ENCODE results near the gene APP. TPM values are rescaled to one million over a fixed set of nuclear protein-coding genes. Genes with fewer than 3 reads are reported as not detected.

APP gene
- total RNA-seq, 1 donor from 2014 or later: 306 TPM

DNA sequence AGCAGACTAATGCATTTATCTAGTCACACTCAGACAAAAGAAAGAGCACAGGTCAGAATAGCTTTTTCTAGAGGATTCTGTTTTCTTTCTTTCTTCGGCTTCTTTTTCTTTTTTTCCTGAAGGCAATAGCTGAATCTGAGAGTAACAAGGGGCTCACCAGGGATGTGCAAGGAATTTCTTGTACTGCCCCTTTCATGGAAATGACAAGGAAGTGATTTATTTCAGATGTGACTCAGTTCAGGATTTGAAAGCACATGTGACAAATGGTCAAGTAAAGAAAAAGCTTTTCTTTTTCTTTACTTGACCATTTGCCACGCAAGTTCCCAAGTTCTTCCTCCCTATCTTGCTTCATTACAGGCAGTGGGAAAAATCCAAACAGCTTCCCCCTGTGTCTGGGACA is 233.8 kb downstream of the APP start:
- Histone ChIP-seq H2AFZ (replicated peaks) (no peak overlapping the region), H3F3A (ENCODE audit: low read depth) (peaks cover 6% of the 10 kb centered on the region), H3K4me2 (no peak overlapping the region), H3K27ac (no peak overlapping the region), H3K4me1 (no peaks in the 10 kb centered on the region), H3K36me3 (no peaks in the 10 kb centered on the region), H3K9me3 (ENCODE audit: low read depth) (no peaks in the 10 kb centered on the region), H3K4me3 (no peak overlapping the region), H4K20me1 (ENCODE audit: low read depth) (no peaks in the 10 kb centered on the region), H3K27me3 (no peaks in the 10 kb centered on the region), H3K79me2 (ENCODE audit: low read depth) (no peaks in the 10 kb centered on the region), H3K9ac (no peak overlapping the region)
- Mint-ChIP-seq H3K4me3 (no peak overlapping the region), H3K27me3 (ENCODE audit: insufficient read depth, low read depth) (no peaks in the 10 kb centered on the region), H3K9me3 (no peaks in the 10 kb centered on the region), H3K36me3 (peaks cover 24% of the 10 kb centered on the region), H3K4me1 (no peaks in the 10 kb centered on the region), H3K27ac (no peak overlapping the region)
- DNase-seq (ENCODE audit: low spot score): no peak
- TF ChIP-seq, protein P1, sequence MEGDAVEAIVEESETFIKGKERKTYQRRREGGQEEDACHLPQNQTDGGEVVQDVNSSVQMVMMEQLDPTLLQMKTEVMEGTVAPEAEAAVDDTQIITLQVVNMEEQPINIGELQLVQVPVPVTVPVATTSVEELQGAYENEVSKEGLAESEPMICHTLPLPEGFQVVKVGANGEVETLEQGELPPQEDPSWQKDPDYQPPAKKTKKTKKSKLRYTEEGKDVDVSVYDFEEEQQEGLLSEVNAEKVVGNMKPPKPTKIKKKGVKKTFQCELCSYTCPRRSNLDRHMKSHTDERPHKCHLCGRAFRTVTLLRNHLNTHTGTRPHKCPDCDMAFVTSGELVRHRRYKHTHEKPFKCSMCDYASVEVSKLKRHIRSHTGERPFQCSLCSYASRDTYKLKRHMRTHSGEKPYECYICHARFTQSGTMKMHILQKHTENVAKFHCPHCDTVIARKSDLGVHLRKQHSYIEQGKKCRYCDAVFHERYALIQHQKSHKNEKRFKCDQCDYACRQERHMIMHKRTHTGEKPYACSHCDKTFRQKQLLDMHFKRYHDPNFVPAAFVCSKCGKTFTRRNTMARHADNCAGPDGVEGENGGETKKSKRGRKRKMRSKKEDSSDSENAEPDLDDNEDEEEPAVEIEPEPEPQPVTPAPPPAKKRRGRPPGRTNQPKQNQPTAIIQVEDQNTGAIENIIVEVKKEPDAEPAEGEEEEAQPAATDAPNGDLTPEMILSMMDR (IDR thresholded peaks at IDR 0.05): no peak
- TF ChIP-seq EZH2 (IDR thresholded peaks at IDR 0.05) (no peak), EZH2phosphoT487 (IDR thresholded peaks at IDR 0.05) (no peak)

DNA sequence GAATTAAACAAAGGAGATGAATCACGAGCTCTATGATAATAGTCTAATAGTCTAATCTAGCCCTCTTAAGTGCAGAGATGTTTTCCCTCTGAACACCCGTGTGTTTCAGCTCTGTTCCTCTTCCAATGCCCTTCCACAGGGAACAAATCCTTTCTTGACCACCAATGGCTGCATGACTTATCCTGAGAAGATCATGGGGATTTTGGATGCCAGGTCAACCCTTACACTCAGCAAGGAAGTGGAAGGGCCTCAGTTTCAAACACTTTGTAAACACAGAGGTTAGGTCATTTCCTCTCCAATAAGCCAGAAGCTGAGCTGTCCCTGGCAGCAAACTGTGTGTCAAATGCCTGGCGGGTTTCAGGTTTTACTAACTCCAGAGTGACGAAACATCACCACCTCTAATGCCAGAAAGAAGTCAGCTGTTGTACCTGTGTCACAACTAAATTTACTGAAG is 235.8 kb downstream of the APP start:
- H3K9me3 Mint-ChIP-seq: no peaks in the 10 kb centered on the region
- H3K9ac ChIP-seq: no peak overlapping the region
- H3F3A ChIP-seq (ENCODE audit: low read depth): peaks cover 6% of the 10 kb centered on the region
- H3K27ac ChIP-seq: no peak overlapping the region
- no peaks in the 10 kb centered on the region for H3K27me3 Mint-ChIP-seq (ENCODE audit: insufficient read depth, low read depth)
- H3K27ac Mint-ChIP-seq: no peak overlapping the region
- H3K36me3 ChIP-seq: no peaks in the 10 kb centered on the region
- no peaks in the 10 kb centered on the region for H4K20me1 ChIP-seq (ENCODE audit: low read depth)
- peaks cover 20% of the 10 kb centered on the region for H3K36me3 Mint-ChIP-seq
- no peak overlapping the region for H2AFZ ChIP-seq (replicated peaks)
- TF ChIP-seq EZH2phosphoT487 (IDR thresholded peaks at IDR 0.05): no peak
- DNase-seq (ENCODE audit: low spot score): no peak
- no peak overlapping the region for H3K4me3 Mint-ChIP-seq
- H3K9me3 ChIP-seq (ENCODE audit: low read depth): no peaks in the 10 kb centered on the region
- no peak overlapping the region for H3K4me3 ChIP-seq
- H3K4me2 ChIP-seq: no peak overlapping the region
- H3K79me2 ChIP-seq (ENCODE audit: low read depth): no peaks in the 10 kb centered on the region
- H3K4me1 ChIP-seq: peaks cover 14% of the 10 kb centered on the region
- H3K27me3 ChIP-seq: no peaks in the 10 kb centered on the region
- H3K4me1 Mint-ChIP-seq: peaks cover 17% of the 10 kb centered on the region

- Mint-ChIP-seq H3K27ac (no peak overlapping the region), H3K9me3 (no peaks in the 10 kb centered on the region), H3K4me1 (peaks cover 19% of the 10 kb centered on the region), H3K27me3 (ENCODE audit: insufficient read depth, low read depth) (no peaks in the 10 kb centered on the region), H3K4me3 (no peak overlapping the region), H3K36me3 (peaks cover 23% of the 10 kb centered on the region)
- TF ChIP-seq, protein P1 (IDR thresholded peaks at IDR 0.05): no peak
- no peak for TF ChIP-seq EZH2 (IDR thresholded peaks at IDR 0.05)
- TF ChIP-seq EZH2phosphoT487 (IDR thresholded peaks at IDR 0.05): no peak
- Histone ChIP-seq H3K79me2 (ENCODE audit: low read depth) (peaks cover 3% of the 10 kb centered on the region), H3K27me3 (no peaks in the 10 kb centered on the region), H3F3A (ENCODE audit: low read depth) (peaks cover 6% of the 10 kb centered on the region), H3K27ac (no peak overlapping the region), H3K4me1 (peaks cover 14% of the 10 kb centered on the region), H3K4me3 (no peak overlapping the region), H3K9me3 (ENCODE audit: low read depth) (no peaks in the 10 kb centered on the region), H3K4me2 (no peak overlapping the region), H3K36me3 (no peaks in the 10 kb centered on the region), H2AFZ (replicated peaks) (no peak overlapping the region), H3K9ac (no peak overlapping the region), H4K20me1 (ENCODE audit: low read depth) (no peaks in the 10 kb centered on the region)
- no peak for DNase-seq (ENCODE audit: low spot score)
Observed at GRCh38 chr21:25934130-25934529, 236.4 kb downstream of the APP start.

- Histone ChIP-seq H3K9ac (no peak overlapping the region), H3K4me3 (no peak overlapping the region), H3K27ac (peak overlapping the region; percentile 8), H2AFZ (replicated peaks) (no peak overlapping the region), H3F3A (ENCODE audit: low read depth) (peaks cover 6% of the 10 kb centered on the region), H3K4me2 (no peak overlapping the region), H3K36me3 (no peaks in the 10 kb centered on the region), H4K20me1 (ENCODE audit: low read depth) (no peaks in the 10 kb centered on the region), H3K9me3 (ENCODE audit: low read depth) (no peaks in the 10 kb centered on the region), H3K79me2 (ENCODE audit: low read depth) (peaks cover 3% of the 10 kb centered on the region), H3K4me1 (peaks cover 14% of the 10 kb centered on the region), H3K27me3 (no peaks in the 10 kb centered on the region)
- no peak for DNase-seq (ENCODE audit: low spot score)
- Mint-ChIP-seq H3K4me3 (no peak overlapping the region), H3K9me3 (peaks cover 3% of the 10 kb centered on the region), H3K27me3 (ENCODE audit: insufficient read depth, low read depth) (no peaks in the 10 kb centered on the region), H3K4me1 (peaks cover 19% of the 10 kb centered on the region), H3K27ac (no peak overlapping the region), H3K36me3 (peaks cover 21% of the 10 kb centered on the region)
- TF ChIP-seq, protein P1 (IDR thresholded peaks at IDR 0.05): no peak
- TF ChIP-seq EZH2 (IDR thresholded peaks at IDR 0.05) (no peak), EZH2phosphoT487 (IDR thresholded peaks at IDR 0.05) (no peak)
Observed at GRCh38 chr21:25931765-25932164, 238.8 kb downstream of the APP start.

Data from neural progenitor cell (in vitro differentiated cells).